C4-2B (cell line): ENCODE results near the gene HOXC6.

Experiments
- H3K27ac ChIP-seq: fragments of 450-650 bp; 2 replicates; pipeline ENCODE4 v1.5.1; 2017
- ZFX ChIP-seq: fragments of 450-650 bp; IDR thresholded peaks from 2 replicates; pipeline ENCODE4 v1.6.1; 2017
- TF ChIP-seq, protein P1 (sequence below): fragments of 450-650 bp; conservative IDR thresholded peaks from 2 replicates; pipeline ENCODE4 v1.5.1; 2017; ENCODE audit warnings: mild to moderate bottlenecking

HOXC6 gene

DNA sequence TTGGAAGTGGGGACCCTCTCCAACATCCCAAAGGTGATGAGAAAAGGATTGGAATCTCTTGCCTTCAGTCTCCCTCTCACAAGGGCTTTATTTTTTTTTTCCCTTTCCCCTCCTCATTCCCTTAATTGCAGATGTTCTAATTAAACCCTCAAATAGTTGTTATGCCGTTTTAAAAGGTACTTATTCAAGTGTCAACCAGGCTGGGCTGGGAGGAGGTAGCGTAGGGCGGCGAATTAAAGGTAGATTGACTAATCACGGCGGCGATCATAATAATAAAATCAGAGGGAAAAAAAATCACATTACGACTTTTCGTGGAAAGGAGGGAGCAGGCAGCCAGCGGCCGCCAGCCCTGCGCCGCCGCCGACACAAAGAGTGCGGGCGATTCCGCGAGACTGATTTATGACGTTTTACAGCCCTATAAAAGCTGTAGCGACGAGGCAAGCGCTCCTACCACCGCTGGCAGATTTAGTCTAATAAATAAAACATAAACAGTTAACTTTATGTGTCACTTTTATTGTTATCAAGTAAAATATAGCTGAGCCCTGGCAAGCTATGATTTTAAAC is 23.7 kb downstream of the HOXC6 start:
- no peak for TF ChIP-seq ZFX
- TF ChIP-seq, protein P1, sequence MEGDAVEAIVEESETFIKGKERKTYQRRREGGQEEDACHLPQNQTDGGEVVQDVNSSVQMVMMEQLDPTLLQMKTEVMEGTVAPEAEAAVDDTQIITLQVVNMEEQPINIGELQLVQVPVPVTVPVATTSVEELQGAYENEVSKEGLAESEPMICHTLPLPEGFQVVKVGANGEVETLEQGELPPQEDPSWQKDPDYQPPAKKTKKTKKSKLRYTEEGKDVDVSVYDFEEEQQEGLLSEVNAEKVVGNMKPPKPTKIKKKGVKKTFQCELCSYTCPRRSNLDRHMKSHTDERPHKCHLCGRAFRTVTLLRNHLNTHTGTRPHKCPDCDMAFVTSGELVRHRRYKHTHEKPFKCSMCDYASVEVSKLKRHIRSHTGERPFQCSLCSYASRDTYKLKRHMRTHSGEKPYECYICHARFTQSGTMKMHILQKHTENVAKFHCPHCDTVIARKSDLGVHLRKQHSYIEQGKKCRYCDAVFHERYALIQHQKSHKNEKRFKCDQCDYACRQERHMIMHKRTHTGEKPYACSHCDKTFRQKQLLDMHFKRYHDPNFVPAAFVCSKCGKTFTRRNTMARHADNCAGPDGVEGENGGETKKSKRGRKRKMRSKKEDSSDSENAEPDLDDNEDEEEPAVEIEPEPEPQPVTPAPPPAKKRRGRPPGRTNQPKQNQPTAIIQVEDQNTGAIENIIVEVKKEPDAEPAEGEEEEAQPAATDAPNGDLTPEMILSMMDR: no peak
- H3K27ac ChIP-seq: no peak overlapping the region

DNA sequence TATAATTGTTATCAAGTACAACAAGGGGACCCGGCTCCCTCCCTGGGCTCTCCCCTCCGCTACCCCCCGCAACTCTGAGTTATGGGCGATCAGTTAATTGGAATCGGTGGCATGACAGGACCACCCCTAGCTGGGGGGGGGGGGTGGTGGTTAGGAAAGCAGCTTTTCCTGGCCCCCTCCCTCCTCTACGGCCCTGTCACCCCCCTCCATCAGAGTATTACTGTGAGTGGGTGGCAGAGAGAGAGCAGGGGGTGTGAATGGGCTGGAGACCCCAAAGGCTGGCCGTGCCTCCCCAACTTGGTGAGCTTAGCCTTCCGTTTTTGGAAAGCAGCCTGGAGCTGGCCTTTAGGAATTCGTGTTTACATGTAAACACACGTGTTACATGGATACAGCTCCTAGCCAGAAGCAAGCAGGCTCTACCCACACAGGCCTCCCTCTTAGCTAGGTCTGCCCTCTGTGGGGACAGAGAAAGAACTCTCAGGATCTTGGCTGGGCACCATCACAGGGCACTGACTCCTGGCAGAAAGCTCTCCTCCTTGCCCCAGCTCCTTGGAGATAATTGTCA is 24.3 kb downstream of the HOXC6 start:
- H3K27ac ChIP-seq: no peak overlapping the region
- TF ChIP-seq ZFX: no peak
- TF ChIP-seq, protein P1: no peak

DNA sequence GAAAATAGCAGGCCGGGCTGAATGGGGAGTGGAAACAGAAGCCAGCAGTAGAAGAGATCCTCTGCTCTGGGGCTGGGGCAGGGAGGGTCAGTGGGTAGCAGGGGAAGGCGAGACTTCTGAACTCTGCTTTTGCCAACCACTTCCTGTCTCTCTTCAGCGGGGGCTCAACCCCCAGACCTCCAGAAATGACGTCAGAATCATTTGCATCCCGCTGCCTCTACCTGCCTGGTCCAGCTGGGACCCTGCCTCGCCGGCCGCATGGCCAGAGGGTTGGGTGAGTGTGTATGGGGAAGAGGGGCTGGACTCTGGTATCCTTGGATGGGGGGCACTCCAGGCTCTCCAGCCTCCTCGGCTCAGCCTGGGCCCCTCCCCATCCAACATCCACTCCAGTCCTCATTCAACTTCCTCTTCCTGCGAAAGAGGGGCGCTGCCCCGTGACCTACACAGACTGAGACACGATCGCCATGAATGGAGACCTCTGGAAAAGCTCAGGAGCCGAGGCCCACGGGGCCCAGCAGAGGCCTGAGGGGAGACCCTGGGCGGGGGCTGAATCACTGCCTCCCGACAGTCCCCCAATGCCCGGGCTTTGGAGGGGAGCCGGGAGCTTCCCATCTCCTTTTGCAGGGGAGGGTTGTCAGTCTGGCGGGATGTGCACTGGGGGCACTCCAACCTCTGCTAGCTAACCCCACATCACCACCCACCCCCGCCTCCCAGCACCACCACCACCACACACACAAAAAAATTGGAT is 24.9 kb downstream of the HOXC6 start:
- TF ChIP-seq, protein P1: no peak
- TF ChIP-seq ZFX: no peak
- H3K27ac ChIP-seq: no peak overlapping the region

DNA sequence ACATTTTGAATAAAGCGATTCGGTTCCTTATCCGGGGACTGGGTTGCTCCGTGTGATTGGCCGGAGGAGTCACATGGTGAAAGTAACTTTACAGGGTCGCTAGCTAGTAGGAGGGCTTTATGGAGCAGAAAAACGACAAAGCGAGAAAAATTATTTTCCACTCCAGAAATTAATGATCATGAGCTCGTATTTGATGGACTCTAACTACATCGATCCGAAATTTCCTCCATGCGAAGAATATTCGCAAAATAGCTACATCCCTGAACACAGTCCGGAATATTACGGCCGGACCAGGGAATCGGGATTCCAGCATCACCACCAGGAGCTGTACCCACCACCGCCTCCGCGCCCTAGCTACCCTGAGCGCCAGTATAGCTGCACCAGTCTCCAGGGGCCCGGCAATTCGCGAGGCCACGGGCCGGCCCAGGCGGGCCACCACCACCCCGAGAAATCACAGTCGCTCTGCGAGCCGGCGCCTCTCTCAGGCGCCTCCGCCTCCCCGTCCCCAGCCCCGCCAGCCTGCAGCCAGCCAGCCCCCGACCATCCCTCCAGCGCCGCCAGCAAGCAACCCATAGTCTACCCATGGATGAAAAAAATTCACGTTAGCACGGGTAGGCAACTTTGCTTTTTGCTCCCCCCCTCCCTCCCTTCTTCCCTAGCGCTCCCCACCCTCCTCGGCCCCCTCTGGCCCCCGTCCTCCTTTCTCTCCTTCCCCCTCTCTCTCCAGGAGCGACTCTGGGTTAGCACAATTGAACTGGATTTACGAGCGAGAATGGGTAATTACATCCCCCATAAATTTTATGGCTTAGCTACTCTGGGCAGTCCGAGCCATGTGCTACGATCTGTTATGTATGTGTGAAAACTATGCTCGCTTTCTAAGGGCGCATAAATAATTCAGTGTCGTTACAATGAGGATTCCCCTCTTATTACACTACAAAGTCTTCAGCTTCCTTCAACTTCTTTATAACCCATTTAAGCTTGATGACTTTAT is 25.8 kb downstream of the HOXC6 start, which contains the start of gene HOXC4:
TSS of gene HOXC4 (plus strand) at position 85 of the 991 bp plus-strand sequence. CDS start at position 173, 88 bp downstream.
- no peak within 1 kb of the TSS for H3K27ac ChIP-seq
- TF ChIP-seq, protein P1: no peak
- no peak for TF ChIP-seq ZFX

DNA sequence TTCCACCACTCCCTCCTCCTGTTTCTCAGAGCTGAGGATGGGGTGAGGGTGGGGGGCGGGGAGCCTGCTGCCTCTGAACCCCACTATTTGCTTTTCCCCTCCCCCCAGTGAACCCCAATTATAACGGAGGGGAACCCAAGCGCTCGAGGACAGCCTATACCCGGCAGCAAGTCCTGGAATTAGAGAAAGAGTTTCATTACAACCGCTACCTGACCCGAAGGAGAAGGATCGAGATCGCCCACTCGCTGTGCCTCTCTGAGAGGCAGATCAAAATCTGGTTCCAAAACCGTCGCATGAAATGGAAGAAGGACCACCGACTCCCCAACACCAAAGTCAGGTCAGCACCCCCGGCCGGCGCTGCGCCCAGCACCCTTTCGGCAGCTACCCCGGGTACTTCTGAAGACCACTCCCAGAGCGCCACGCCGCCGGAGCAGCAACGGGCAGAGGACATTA is 26.5 kb downstream of the HOXC6 start:
- no peak for TF ChIP-seq ZFX
- TF ChIP-seq, protein P1: no peak
- H3K27ac ChIP-seq: no peak overlapping the region

DNA sequence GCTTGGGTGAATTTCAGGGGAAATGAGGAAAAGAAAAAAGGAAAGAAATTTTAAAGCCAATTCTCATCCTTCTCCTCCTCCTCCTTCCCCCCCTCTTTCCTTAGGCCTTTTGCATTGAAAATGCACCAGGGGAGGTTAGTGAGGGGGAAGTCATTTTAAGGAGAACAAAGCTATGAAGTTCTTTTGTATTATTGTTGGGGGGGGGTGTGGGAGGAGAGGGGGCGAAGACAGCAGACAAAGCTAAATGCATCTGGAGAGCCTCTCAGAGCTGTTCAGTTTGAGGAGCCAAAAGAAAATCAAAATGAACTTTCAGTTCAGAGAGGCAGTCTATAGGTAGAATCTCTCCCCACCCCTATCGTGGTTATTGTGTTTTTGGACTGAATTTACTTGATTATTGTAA is 27.3 kb downstream of the HOXC6 start:
- H3K27ac ChIP-seq: no peak overlapping the region
- no peak for TF ChIP-seq ZFX
- TF ChIP-seq, protein P1: no peak
